Gastroesophageal sphincter (tissue), 3 donors: Measurements from ENCODE around the gene CHST13.

Experiments
- EP300 ChIP-seq: sonication (generic); formaldehyde crosslinking; IDR thresholded peaks from one replicate; pipeline ENCODE4 v1.6.1; 2017; ENCODE audit warnings: antibody characterized with exemption, mild to moderate bottlenecking
- POLR2A ChIP-seq, 2 donors: fragments of 450-650 bp; IDR thresholded peaks; one replicate each; pipeline ENCODE4 v1.6.1; 2017; ENCODE audit warnings: antibody characterized with exemption in 2 of 2, mild to moderate bottlenecking in 2 of 2, moderate library complexity in 1 of 2
- POLR2AphosphoS5 ChIP-seq: sonication (generic); formaldehyde crosslinking; IDR thresholded peaks from one replicate; pipeline ENCODE4 v1.6.1; 2017; ENCODE audit warnings: antibody characterized with exemption
- TF ChIP-seq, protein P1 (sequence below), 4 experiments: fragments of 200-600 bp in 2 of 4; fragments of 450-650 bp in 2 of 4; sonication (generic) in 1 of 4; IDR thresholded peaks; one replicate each; pipeline ENCODE4 v1.5.1; 2017 to 2019; ENCODE audit warnings: antibody characterized with exemption in 4 of 4, mild to moderate bottlenecking in 2 of 4, moderate library complexity in 2 of 4

DNA sequence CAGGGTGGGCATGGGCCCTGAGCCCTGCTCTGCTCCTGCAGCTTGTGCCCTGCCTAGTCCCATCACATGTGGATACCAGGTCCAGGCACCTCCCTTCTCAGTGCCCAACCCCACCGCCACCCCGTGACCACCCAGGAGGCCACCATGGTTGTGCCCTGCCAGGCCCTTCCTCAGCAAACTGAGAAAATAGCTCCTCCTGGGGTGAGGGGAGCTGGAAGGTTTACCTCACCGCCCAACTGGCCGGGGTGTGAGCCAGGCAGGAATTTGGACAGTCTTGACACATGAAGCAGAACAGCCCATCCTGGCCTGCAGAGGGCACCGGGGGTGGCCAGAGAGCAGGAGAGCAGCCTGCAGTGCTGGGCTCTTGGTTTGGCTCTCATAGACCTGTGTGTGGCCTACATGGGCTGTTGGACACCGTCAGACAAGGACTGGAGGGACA lies 46.2 kb downstream of the CHST13 start:
- TF ChIP-seq, protein P1, sequence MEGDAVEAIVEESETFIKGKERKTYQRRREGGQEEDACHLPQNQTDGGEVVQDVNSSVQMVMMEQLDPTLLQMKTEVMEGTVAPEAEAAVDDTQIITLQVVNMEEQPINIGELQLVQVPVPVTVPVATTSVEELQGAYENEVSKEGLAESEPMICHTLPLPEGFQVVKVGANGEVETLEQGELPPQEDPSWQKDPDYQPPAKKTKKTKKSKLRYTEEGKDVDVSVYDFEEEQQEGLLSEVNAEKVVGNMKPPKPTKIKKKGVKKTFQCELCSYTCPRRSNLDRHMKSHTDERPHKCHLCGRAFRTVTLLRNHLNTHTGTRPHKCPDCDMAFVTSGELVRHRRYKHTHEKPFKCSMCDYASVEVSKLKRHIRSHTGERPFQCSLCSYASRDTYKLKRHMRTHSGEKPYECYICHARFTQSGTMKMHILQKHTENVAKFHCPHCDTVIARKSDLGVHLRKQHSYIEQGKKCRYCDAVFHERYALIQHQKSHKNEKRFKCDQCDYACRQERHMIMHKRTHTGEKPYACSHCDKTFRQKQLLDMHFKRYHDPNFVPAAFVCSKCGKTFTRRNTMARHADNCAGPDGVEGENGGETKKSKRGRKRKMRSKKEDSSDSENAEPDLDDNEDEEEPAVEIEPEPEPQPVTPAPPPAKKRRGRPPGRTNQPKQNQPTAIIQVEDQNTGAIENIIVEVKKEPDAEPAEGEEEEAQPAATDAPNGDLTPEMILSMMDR (IDR thresholded peaks at IDR 0.05), result no peak
- no peak for TF ChIP-seq POLR2AphosphoS5
- TF ChIP-seq POLR2A (IDR thresholded peaks at IDR 0.05), result no peak
- no peak for TF ChIP-seq EP300
